M059J (cell line): ENCODE results near the gene ZNF175. TPM values are rescaled to one million over a fixed set of nuclear protein-coding genes. Genes with fewer than 3 reads are reported as not detected.
A peak's percentile ranks its signal among the peaks of the same experiment; 100 is the strongest.

ENCODE experiments used
- DNase-seq: peaks from one replicate; pipeline ENCODE4 v3.0.0-alpha.2; 2012; ENCODE audit warnings: low read depth
- total RNA-seq: library from RNA; depleted of rRNA; stranded (reverse); fragments of >200 nt; shearing (Covaris generic); gene quantifications from 2 replicates; pipeline ENCODE4 v1.2.3, GENCODE V29; 2014; rRNA removed

ZNF175 gene
- total RNA-seq: 4.5 and 7.1 TPM in 2 replicates

GRCh38 chr19:51570962-51571575, at the start of gene ZNF175:
Gene ZNF175 (plus strand): TSS chr19:51571283. CDS start chr19:51573330, 2,047 bp downstream.
- DNase-seq: peak; percentile 96

GRCh38 chr19:51521357-51521756, 49.7 kb upstream of the ZNF175 start:
- DNase-seq: no peak

- no peak for DNase-seq
These were observed 49.3 kb upstream of the ZNF175 start for GRCh38 chr19:51521781-51522180.

- DNase-seq: no peak
These were observed 46.3 kb upstream of the ZNF175 start for GRCh38 chr19:51524666-51525264.

GRCh38 chr19:51525651-51526050, 45.4 kb upstream of the ZNF175 start:
- no peak for DNase-seq

DNA sequence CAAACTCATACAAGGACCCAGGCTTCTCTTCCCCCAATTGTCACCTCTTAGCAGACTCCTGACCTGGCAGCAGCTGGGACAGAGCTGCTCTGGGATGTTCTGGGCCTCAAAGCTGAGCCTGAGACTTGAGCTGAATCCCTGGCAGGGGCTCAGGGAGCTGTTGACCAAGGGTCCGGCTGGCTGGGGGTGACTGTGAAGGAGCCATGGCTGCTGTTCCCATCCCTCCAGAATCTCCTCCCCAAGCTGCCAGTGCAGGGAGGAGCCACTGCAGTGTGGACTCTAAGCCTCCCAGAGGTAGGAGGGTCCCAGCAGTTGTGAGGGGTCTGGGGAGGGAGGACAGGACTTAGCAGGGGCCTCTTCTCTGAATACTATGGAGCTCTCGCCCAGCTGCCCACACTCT, 41.8 kb upstream of the ZNF175 start:
- DNase-seq: no peak

- no peak for DNase-seq
These were observed 40.5 kb upstream of the ZNF175 start for GRCh38 chr19:51530616-51531015.

DNA sequence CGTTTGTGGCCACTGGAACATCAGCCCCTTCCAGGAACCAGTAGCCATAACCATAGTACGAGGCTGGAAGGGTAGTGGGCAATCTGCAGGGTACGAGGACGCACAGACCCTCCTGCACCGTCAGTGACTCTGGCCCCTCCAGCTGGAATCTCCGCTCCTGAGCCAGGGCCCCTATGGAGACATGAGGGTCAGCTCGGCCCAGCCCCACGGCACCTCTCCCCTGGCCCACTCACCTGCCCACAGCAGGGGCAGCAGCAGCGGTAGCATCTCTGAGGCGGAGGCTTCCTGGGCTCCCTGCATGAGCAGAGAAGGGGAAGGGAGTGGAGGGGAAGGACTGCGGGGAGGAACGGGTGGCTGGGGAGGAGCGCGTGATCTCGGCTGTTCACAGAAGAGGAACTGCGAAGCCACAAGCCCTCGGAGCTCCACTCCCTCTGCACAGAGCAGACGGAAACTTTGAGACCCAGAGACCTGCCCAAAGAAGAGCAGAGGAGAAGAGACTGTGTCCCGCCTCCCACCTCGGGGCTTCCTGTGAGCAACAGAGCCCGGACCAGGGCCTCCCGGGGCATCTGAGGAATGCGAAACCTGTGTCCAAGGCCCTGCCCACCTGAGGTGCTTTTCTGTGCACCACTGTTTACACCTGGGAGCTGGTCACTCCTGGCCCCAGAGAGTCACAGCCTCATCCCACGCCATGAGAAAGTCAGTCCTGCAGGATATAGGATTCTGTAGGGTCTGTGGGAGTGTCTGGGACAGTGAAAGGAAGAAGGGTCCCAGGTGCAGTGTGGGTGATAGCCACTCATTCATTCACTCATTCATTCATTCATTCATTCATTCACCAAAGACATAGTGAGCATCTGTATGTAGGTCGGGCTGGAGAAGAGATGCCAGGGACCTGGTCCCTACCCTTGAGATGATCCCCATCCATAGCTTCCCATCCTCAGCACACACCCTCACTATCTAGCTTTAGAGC, 39.5 kb upstream of the ZNF175 start, which contains the start of gene SIGLEC6:
TSS of gene SIGLEC6 (minus strand) at position 322 of the 967 bp plus-strand sequence. CDS start at position 300, 22 bp downstream.
- no peak for DNase-seq

- DNase-seq: no peak
These were observed 35.5 kb upstream of the ZNF175 start for GRCh38 chr19:51535535-51535934.

- no peak for DNase-seq
These were observed 31.2 kb upstream of the ZNF175 start for GRCh38 chr19:51539821-51540366.

DNA sequence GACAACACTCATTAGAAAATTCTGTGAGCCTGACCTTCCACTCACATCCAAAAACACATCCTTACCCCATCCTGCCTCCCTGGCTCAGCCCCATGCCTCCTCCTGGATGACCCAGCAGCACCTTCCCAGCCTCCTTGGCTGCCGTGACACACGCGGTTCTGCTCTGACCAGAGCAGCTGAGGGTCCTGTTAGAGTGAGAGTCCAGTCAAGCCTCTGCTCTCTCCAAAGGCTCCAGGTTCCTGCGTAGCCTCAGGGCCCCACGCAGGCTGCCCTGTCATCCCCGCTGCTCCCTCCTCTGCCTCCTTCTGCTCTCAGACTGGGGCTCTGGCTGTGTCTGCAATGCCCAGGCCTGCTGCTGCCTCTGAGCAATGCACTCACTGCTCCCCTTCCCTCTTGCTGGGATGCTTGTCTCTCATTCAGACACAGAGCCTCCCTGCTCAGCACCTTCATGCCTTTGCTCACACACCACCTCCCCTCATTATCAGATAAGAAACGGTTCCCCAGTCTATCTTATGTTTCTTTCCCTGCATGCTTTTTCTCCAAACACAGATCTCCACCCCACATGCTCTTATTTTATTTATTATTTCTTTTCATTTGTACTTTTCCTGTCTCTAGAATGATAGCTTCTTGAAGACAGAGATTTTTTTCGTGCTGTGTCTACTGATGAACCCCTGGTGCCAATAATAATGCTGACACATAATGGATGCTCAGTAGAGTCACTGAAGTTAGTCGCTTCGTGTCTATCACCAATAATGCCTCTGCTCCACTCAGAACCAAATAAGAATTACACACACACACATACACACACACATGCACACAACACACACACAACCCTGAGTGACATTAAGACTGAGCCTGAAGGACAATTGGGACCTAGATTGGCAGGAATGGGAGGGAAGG, 29.4 kb upstream of the ZNF175 start:
- no peak for DNase-seq

GRCh38 chr19:51542699-51543098, 28.4 kb upstream of the ZNF175 start:
- DNase-seq: no peak

DNA sequence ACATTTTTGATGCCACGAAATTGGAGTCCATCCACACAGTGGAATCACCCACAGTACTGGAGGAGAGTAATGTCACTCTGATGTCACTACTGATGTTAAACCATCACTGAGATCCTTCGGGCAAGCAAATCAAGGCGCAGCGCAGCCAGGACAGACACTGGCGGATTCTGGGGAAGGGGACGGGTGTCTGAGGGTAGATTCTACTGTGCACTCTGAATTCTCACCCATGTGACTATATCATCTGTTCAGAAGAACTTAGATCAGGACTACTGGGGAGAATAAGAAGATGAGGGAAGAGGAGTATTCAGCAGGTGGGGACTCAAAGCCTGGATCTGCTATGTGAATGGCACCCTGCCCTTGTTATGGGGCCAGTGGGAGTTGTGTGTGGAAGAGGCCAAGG, 27.0 kb upstream of the ZNF175 start:
- no peak for DNase-seq

DNA sequence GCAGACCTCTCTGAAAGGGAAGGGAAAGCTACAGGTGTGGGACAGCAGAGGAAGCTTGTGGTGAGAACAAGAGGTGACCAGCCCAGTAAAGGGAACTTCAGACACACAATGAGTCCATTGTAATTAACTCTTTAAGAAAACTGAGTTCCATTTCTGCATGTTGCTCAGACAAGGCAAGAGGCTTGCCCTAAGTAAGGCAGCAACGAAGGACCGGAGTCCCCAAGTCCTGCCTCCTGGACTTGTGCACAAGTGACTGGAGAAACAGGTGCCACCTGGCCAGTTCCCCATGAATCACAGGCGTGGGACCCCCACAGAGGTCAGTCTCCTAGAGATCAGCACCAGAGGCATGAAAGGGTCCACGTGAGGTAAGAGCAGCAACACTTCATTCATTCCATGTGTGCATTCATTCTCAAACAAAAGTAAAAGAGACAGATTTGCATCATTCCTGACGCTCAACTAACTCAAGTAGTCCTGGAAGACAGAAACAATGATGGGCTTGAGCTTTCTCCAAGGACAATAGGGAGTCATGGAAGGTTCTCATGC, 24.9 kb upstream of the ZNF175 start:
- DNase-seq: no peak

GRCh38 chr19:51546650-51547396, 24.3 kb upstream of the ZNF175 start:
- peak; percentile 92 for DNase-seq

GRCh38 chr19:51547397-51548212, 23.5 kb upstream of the ZNF175 start:
- DNase-seq: peak; percentile 20

GRCh38 chr19:51548213-51548651, 22.9 kb upstream of the ZNF175 start:
- DNase-seq: no peak

- no peak for DNase-seq
These were observed 22.2 kb upstream of the ZNF175 start for GRCh38 chr19:51548891-51549305.
